Stimulated activated CD8-positive, alpha-beta memory T cell treated with anti-CD3 and anti-CD28 coated beads, Interleukin-7, amount 100 ng/mL, for 24 hours (primary cell): ENCODE results near the gene TES.
"Not testable (repeated sequence)": the region's sequence is repeated elsewhere in the genome, so short reads cannot be mapped to it uniquely, and the experiment has no call there.

ENCODE experiments used
- DNase-seq: peaks from one replicate; pipeline ENCODE4 v3.0.0-alpha.2; 2020; ENCODE audit warnings: low read depth

Gene TES

GRCh38 chr7:116242759-116243158 lies 32.4 kb downstream of the TES start:
- no peak for DNase-seq

DNA sequence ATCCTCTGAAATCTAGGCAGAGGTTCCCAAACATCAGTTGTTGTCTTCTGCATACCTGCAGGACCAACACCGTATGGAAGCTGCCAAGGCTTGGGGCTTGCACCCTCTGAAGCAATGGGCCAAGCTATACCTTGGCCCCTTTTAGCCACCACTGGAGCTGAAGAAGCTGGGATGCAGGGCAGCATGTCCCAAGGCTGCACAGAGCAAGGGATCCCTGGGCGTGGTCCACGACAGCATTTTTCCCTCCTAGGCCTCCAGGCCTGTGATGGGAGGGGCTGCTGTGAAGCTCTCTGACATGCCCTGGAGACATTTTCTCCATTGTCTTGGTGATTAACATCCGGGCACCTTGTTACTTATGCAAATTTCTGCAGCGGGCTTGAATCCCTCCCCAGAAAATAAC lies 34.5 kb downstream of the TES start:
- DNase-seq: not testable (repeated sequence)

DNA sequence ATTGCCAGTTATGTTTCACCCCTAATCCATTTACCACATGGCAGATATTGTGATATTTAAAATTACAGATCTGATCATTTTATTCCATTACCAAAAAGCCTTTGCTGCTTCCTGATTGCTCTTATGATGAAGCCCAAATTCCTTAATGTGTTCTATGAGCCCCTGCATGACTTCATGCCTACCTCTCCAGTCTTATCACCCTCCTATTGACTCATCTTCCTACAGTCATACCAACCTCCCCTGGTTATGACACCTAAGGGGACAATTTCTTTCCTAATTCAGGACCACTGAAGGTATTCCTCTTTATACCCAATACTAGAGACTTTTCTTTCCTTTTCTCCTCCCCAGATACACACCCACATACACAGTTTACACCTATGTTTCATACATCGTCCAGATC lies 36.0 kb downstream of the TES start:
- DNase-seq: no peak

- DNase-seq: no peak
These were observed 39.7 kb downstream of the TES start for GRCh38 chr7:116249969-116250553.

DNA sequence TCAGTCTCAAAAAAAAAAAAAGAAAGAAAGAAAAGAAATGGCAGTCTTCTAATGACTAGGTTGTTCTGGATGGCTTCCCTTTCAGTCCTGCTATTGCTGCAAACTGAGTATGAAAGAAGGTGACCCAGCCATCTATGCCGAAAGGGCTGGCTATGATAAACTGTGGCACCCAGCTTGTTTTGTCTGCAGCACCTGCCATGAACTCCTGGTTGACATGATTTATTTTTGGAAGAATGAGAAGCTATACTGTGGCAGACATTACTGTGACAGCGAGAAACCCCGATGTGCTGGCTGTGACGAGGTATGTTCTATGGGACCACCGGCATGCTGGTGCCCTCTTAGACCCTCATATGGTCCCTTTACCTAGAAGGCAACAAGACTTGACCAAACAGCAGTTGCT lies 41.3 kb downstream of the TES start:
- DNase-seq: no peak

DNA sequence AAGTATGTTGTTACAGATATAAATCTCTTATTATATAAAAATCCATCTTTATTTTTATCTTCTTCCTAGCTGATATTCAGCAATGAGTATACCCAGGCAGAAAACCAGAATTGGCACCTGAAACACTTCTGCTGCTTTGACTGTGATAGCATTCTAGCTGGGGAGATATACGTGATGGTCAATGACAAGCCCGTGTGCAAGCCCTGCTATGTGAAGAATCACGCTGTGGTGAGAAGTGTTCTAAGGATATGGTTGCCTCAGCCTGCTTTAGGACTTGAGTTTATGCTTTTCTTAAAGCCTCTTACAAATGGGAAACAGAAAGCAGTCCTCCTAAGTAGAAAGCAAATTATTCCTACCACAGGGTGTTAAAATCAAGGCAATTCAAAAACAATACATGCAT lies 41.9 kb downstream of the TES start:
- no peak for DNase-seq

- no peak for DNase-seq
These were observed 46.8 kb downstream of the TES start for GRCh38 chr7:116257156-116257555.

DNA sequence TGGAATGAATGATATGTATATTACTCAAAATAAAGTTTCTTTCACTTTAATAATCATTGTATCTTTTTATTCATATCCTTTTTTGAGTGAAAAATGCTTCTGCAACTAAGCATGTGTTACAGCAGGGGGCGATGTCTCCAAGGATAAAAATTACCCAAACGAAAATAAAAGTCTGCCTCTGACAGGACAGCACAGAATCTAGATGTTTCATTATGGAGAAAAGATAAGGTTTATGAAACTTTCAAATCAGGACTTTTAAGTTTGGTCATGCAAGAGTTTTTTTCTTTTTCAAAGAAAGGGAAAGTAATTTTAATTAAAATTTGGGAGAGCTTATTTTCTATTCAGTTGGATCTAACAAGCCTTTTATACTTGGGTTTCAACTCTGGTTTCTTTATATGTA lies 48.4 kb downstream of the TES start:
- no peak for DNase-seq

GRCh38 chr7:116259156-116259870 lies 49.0 kb downstream of the TES start:
- no peak for DNase-seq

- DNase-seq: no peak
These were observed 49.6 kb downstream of the TES start for GRCh38 chr7:116259871-116260440.

- DNase-seq: no peak
These were observed 51.6 kb downstream of the TES start for GRCh38 chr7:116261904-116262303.

- no peak for DNase-seq
These were observed 55.5 kb downstream of the TES start for GRCh38 chr7:116265881-116266280.

DNA sequence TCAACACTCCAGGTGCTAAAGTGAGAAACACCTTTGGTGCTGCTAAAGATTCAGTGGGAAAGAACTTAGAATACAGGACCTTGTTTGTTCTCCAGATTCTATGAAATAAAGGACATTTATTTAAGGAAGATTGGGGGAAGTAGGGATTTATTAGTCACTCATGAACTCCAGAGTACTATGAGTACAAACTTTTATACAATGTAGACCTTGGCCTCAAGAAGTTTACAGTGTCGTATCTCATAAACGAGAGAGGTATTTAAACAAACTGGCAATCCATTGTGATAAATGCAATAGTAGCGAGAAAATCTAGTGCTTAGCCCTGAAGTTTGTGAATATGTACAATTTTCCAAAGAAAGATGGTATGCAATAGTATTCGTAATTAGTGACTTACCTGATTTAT lies 59.1 kb downstream of the TES start:
- DNase-seq: no peak

DNA sequence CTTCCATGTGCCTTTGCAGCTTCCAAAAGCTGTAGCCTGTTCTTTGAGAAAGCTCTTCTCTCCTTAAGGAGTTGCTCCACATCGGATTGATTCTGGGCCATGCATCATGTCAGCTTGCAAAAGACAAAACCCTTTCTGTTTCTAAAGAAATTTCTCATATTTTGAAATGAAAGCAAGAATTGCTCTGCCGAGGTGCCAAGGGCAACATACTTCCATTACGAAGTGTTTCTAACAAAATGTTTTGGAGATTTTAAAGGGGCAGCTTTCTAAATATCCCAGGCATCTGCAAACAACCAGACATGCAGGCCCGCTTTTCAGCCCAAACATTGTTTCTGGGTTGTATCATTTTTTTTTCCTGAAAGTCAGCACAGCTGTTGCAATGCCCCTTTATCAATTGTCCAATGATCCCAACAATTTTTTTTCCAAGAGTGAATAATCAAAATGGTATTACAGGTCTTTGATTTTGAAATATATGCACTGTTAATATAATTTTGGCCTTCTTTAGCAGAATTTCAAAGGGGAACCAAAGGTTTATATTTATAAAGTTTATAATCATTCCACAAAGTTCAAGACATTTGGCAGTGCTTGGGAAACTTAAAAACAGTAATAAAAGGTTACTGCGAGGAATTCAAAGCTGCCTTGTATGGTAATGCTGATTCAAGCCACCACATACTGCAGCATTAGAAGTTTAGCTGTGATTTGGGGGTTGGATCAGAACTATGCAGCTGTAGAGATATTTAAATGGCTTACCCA lies 61.0 kb downstream of the TES start:
- no peak for DNase-seq

GRCh38 chr7:116271963-116272886 lies 61.9 kb downstream of the TES start:
- no peak for DNase-seq

- DNase-seq: no peak
These were observed 63.1 kb downstream of the TES start for GRCh38 chr7:116273283-116273917.

DNA sequence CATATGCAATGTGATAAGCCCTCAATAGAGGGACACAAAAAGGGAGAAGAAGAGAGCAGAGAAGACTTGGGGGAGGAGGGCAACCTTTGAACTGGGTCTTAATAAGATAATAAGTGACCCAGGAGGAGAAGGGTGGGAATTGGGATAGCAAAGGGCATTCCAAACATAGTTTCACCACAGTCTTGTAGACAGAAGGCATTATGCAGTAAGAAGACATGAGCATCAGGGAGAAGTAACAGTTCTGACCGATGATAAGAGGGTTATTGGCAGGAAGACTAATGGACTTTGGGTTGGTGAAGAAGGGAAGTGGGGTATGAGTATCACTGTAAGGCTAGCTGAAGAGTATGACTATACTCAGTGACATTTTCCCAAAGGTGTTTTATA lies 63.6 kb downstream of the TES start:
- DNase-seq: no peak

GRCh38 chr7:116277070-116277469 lies 66.7 kb downstream of the TES start:
- DNase-seq: no peak

GRCh38 chr7:116279217-116279616 lies 68.9 kb downstream of the TES start:
- DNase-seq: no peak

GRCh38 chr7:116280803-116281202 lies 70.5 kb downstream of the TES start:
- no peak for DNase-seq

- no peak for DNase-seq
These were observed 73.4 kb downstream of the TES start for GRCh38 chr7:116283595-116284204.
